Measurements from ENCODE around the gene NKX3-2.

DNA sequence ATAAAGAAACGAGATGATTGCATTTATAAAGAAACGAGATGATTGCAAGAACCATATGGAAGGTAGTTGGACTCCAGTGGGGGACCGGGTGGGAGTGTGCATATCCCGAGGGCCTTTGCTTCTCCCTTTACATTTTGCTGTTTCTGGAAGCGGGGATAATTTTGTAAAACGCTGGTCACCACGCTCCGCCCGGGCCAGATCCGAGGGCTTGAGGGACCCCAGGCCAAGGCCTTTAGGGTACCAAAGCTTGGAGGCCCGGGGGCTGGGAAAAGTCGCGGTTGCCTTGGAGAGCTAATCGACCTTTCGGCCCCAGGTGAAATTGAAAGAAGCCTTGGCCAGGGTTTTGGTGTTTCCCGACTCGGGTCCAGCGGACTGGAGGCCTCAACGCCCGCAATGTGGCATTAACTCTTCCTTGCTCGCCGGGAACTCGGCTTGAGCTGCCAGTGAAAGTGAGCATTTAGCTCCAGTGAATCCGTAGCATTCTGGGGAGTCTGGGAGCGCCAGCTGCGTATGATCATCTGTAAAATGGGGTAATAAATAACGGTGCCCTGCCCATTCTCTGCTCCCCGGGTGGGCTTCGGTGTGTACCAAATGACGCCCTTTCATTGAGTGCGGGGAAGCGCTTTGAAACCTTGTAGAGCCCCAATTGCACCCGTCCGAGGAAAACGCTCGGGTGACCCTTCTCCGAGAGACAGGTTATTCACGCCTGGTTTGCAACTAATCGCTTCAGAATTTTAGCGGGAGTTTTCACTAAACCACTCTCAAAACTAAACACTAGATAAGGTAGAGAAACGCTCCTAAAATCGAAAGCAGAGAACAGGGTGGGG, 4.5 kb downstream of the NKX3-2 start:
- TF ChIP-seq POLR2AphosphoS5 (IDR thresholded peaks at IDR 0.05; ENCODE audit: borderline replicate concordance, low read depth, low read length) (no peak), EZH2 (IDR thresholded peaks at IDR 0.05) (no peak), FOXP2 (optimal IDR thresholded peaks at IDR 0.05; ENCODE audit: control extremely low read depth, extremely low read length, insufficient read depth) (no peak)
